Activated naive CD8-positive, alpha-beta T cell treated with anti-CD3 and anti-CD28 coated beads for 36 hours (primary cell): ENCODE data around the gene PEX10. TPM values are rescaled to one million over a fixed set of nuclear protein-coding genes. Genes with fewer than 3 reads are reported as not detected.

ENCODE experiments used
- DNase-seq: peaks from one replicate; pipeline ENCODE4 v3.0.0; 2021
- H3K27ac Mint-ChIP-seq: one replicate; pipeline ENCODE4 v1.8.0; 2022; ENCODE audit warnings: mild to moderate bottlenecking, moderate library complexity, mixed read lengths
- H3K27me3 Mint-ChIP-seq: one replicate; pipeline ENCODE4 v1.8.0; 2022; ENCODE audit warnings: mild to moderate bottlenecking, mixed read lengths
- H3K36me3 Mint-ChIP-seq: one replicate; pipeline ENCODE4 v1.8.0; 2021; ENCODE audit warnings: mild to moderate bottlenecking, mixed read lengths
- H3K4me1 Mint-ChIP-seq: one replicate; pipeline ENCODE4 v1.8.0; 2021; ENCODE audit warnings: mixed read lengths
- H3K4me3 Mint-ChIP-seq: one replicate; pipeline ENCODE4 v1.8.0; 2022; ENCODE audit warnings: mild to moderate bottlenecking, moderate library complexity, mixed read lengths
- H3K9me3 Mint-ChIP-seq: one replicate; pipeline ENCODE4 v1.8.0; 2022; ENCODE audit warnings: mixed read lengths
- total RNA-seq, 2 experiments: library from RNA; stranded (reverse); gene quantifications; one replicate each; pipeline ENCODE4 v1.2.3, GENCODE V29; 2021

PEX10 gene
- total RNA-seq, 2 experiments from 2014 or later, result 21.5 to 23.7 TPM

- DNase-seq, result no peak
- H3K4me3 Mint-ChIP-seq, result no peak overlapping the region
- H3K9me3 Mint-ChIP-seq, result no peaks in the 10 kb centered on the region
- no peak overlapping the region for H3K27ac Mint-ChIP-seq
- no peaks in the 10 kb centered on the region for H3K36me3 Mint-ChIP-seq
- no peaks in the 10 kb centered on the region for H3K4me1 Mint-ChIP-seq
- H3K27me3 Mint-ChIP-seq, result no peaks in the 10 kb centered on the region
Measured at GRCh38 chr1:2384941-2385481, 27.4 kb downstream of the PEX10 start.

DNA sequence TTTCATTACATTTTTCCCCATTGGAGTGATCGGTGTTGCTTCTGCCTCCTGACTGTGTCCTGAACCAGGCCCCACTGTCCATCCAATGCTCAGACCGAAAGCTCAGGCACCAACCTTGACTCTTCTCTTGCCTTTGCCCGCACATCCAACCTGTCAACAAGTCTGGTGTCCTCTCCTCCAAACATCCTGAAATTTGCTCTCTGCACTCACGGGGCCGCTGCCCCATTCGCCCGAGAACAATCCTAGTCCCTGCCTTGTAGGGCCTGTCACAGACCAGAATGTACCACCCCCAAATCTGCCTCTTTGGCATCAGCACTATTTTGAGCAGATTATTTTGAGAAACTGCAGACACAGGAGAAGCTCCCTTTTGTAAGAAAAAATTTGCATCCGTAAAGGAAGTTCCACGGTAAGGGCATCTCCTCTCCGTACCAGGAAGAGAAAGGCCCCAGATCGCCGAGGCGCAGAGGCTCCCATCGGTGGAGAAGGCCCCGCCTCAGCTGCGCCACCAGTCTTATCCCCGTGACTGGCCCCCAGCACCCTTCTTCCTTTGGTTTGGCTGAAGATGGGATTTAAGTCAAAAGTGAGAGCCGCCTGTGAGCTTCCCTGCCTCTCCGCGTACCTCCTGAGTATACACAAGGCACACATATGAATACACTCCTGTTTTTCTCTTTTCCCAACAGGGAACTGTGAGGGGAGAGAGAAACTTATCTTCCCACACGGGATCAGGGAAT is 28.1 kb downstream of the PEX10 start:
- no peak for DNase-seq
- no peak overlapping the region for H3K27ac Mint-ChIP-seq

GRCh38 chr1:2383576-2383975 is 28.8 kb downstream of the PEX10 start:
- Mint-ChIP-seq H3K27ac (no peak overlapping the region), H3K36me3 (no peaks in the 10 kb centered on the region), H3K4me1 (no peaks in the 10 kb centered on the region), H3K27me3 (no peaks in the 10 kb centered on the region), H3K4me3 (no peak overlapping the region), H3K9me3 (no peaks in the 10 kb centered on the region)
- no peak for DNase-seq

More for the DNA sequence above, 28.1 kb downstream of the PEX10 start:
- Mint-ChIP-seq H3K9me3 (no peaks in the 10 kb centered on the region), H3K4me1 (no peaks in the 10 kb centered on the region), H3K4me3 (no peak overlapping the region), H3K36me3 (no peaks in the 10 kb centered on the region), H3K27me3 (no peaks in the 10 kb centered on the region)

DNA sequence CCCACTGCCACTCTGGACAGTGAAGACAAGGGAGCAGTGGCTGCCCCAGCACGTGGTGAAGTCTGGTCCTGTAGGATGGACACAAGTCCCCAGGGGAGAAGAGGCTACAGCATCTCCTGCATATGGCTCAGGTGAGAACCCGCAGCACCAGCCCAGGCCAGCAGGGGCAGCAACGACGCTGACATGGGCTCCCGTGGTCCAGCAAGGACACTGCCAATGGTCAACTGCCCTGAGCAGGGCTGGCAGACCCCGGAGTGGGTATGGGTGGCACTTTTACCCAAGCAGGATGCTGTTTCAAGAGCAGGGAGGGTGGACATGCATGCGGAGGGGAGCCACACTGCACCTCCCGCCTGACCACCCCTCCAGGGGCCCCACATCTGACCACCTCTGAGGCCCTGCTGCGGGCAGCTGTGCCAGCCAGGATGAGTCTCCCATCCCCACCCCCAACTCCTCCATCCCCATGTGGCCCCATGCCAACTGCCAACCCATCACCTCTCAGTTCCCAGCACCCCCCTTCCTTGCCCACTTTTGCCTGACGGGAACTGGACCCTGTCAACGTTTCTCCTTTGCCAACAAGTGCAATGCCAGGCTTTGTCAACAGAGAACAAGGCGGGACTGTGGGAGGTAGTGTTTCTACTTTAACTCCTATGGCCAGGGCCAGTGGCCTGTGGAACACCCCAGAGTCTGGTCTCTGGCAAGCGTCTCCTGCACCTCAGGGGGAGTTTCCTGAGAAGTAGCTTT is 29.6 kb downstream of the PEX10 start:
- H3K27me3 Mint-ChIP-seq, result no peaks in the 10 kb centered on the region

DNA sequence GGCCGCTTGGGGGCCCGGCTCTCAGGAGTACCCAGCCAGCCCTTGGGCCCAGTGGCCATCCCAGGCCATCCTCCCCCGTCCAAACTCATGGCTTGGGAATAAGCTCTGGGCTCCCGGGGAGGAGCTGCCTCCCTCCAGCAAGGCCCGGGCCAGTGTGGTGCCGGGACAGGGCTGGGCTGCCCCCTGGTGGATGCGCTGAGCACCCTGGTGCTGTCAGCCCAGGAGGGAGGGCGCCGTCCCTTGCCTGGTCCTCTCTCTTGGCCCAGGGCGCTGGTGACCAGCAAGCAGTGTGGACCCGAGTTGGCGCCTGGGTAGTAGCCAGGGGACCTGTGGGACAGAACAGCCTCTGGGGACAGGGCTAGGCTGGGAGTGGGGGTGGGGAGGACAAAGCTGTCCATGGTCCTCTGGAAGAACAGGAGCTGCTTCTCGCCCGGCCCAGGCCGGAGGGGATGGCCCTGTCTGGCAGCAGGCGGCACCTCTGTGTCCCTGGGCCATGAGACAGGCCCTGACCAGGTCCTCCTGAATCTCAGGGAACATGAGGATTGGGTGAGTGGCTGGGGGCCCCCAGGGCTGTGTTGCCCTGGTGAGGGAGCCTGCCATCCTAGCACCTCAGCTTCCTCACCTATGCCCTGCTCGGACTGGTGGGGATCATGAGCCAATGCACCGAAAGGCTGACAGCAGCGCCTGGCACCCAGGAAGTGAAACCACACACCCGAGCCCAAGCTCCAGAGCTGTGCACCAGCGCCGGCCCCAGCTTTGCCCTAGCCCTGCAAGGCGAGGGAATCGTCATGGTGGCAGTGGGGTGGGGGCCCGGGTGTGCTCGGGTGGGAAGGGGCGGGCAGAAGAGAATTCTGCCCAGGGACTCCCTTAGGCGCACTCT is 30.4 kb downstream of the PEX10 start:
- DNase-seq, result peak; percentile 81
- no peaks in the 10 kb centered on the region for H3K4me1 Mint-ChIP-seq
- no peaks in the 10 kb centered on the region for H3K9me3 Mint-ChIP-seq
- H3K36me3 Mint-ChIP-seq, result no peaks in the 10 kb centered on the region
- no peak overlapping the region for H3K4me3 Mint-ChIP-seq
- no peak overlapping the region for H3K27ac Mint-ChIP-seq
- H3K27me3 Mint-ChIP-seq, result no peaks in the 10 kb centered on the region

More for the DNA sequence above, 29.6 kb downstream of the PEX10 start:
- Mint-ChIP-seq H3K27ac (no peak overlapping the region), H3K36me3 (no peaks in the 10 kb centered on the region), H3K4me1 (no peaks in the 10 kb centered on the region), H3K4me3 (no peak overlapping the region), H3K9me3 (no peaks in the 10 kb centered on the region)
- DNase-seq, result peak; percentile 33

- Mint-ChIP-seq H3K9me3 (no peaks in the 10 kb centered on the region), H3K4me3 (no peak overlapping the region), H3K36me3 (no peaks in the 10 kb centered on the region), H3K4me1 (no peaks in the 10 kb centered on the region), H3K27ac (no peak overlapping the region), H3K27me3 (no peaks in the 10 kb centered on the region)
- no peak for DNase-seq
Measured at GRCh38 chr1:2380816-2381591, 31.4 kb downstream of the PEX10 start.

- Mint-ChIP-seq H3K27ac (no peak overlapping the region), H3K9me3 (no peaks in the 10 kb centered on the region), H3K4me3 (no peak overlapping the region), H3K4me1 (no peaks in the 10 kb centered on the region), H3K27me3 (no peaks in the 10 kb centered on the region), H3K36me3 (no peaks in the 10 kb centered on the region)
- no peak for DNase-seq
Measured at GRCh38 chr1:2379733-2380404, 32.5 kb downstream of the PEX10 start.

DNA sequence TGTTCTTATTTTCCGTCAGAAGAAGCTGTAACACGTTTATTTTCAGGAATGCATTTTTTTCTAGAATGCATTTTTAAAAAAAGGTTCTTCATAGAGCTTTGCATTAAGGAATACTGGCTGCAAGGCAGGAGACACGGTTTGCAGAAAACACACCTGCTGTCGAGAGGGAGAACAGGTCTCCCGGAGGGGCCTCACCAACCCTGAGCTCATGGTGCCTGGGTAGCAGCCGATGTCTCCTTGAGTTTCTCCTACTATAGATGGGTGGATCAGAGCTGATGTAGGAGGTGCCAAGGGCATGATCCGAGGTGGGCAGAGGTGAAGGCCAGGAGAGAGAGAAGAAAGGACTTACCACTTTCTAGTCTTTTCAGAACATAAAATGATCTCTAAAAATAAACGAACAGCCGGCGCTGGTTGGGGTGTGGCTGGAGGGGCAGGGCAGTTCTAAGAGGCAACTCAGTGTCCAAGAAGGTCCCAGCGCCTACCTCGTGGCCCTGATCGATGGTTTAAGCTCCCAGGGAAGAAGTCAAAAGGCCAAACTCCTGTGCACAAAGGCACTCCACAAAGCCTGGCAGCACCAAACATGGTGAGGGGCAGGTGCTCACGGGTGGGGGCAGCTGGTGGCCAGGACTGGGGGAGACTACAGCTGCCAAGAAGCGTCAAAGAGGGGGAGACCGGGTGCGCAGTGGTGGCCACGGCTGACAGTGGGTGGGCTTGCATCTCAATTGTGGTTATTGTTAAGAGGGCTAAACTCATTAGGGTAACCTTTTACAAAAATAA is 33.2 kb downstream of the PEX10 start:
- no peaks in the 10 kb centered on the region for H3K36me3 Mint-ChIP-seq
- H3K4me3 Mint-ChIP-seq, result no peak overlapping the region
- no peaks in the 10 kb centered on the region for H3K9me3 Mint-ChIP-seq
- H3K27ac Mint-ChIP-seq, result no peak overlapping the region
- no peak for DNase-seq
- H3K4me1 Mint-ChIP-seq, result no peaks in the 10 kb centered on the region
- H3K27me3 Mint-ChIP-seq, result no peaks in the 10 kb centered on the region

- Mint-ChIP-seq H3K27ac (no peak overlapping the region), H3K9me3 (no peaks in the 10 kb centered on the region), H3K4me3 (no peak overlapping the region), H3K4me1 (no peaks in the 10 kb centered on the region), H3K36me3 (no peaks in the 10 kb centered on the region), H3K27me3 (no peaks in the 10 kb centered on the region)
- DNase-seq, result no peak
Measured at GRCh38 chr1:2378441-2378851, 33.9 kb downstream of the PEX10 start.

- no peaks in the 10 kb centered on the region for H3K9me3 Mint-ChIP-seq
- DNase-seq, result no peak
- no peaks in the 10 kb centered on the region for H3K4me1 Mint-ChIP-seq
- H3K36me3 Mint-ChIP-seq, result no peaks in the 10 kb centered on the region
- no peak overlapping the region for H3K27ac Mint-ChIP-seq
- no peak overlapping the region for H3K4me3 Mint-ChIP-seq
- H3K27me3 Mint-ChIP-seq, result no peaks in the 10 kb centered on the region
Measured at GRCh38 chr1:2377751-2378440, 34.5 kb downstream of the PEX10 start.

- Mint-ChIP-seq H3K27me3 (no peaks in the 10 kb centered on the region), H3K36me3 (no peaks in the 10 kb centered on the region), H3K27ac (no peak overlapping the region), H3K4me3 (no peak overlapping the region), H3K9me3 (no peaks in the 10 kb centered on the region), H3K4me1 (no peaks in the 10 kb centered on the region)
- no peak for DNase-seq
Measured at GRCh38 chr1:2376931-2377672, 35.3 kb downstream of the PEX10 start.

- Mint-ChIP-seq H3K27ac (no peak overlapping the region), H3K9me3 (no peaks in the 10 kb centered on the region), H3K27me3 (no peaks in the 10 kb centered on the region), H3K4me1 (no peaks in the 10 kb centered on the region), H3K4me3 (no peak overlapping the region), H3K36me3 (no peaks in the 10 kb centered on the region)
- DNase-seq, result no peak
Measured at GRCh38 chr1:2376261-2376741, 36.1 kb downstream of the PEX10 start.
